NCI-H1694 treated with DMSO at 0.1 percent for 48 hours (cell line): Measurements from ENCODE around the gene FAM107B.
A peak's percentile ranks its signal among the peaks of the same experiment; 100 is the strongest.

Source experiments
- DNase-seq: peaks from one replicate; lab custom pipeline; 2025; lab: John Stamatoyannopoulos, UW

FAM107B gene

DNA sequence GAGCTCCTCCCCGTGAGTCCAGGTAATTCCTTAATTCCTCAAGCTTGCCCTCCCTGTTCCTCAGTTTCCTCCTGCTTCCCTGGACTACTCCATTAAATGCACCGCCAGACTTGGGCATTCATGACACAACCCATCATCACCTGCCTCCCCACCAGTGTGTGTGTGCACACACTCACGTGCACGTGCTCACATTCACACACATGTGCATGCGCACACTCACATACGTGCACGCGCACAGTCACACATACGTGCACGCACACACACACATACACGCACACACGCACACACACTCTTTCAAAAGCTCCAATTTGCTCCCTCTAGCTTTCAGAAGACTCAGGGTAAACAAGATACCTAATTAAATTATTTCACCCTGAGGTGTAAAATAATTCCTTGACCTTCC lies 216.7 kb downstream of the FAM107B start:
- DNase-seq, result no peak

DNA sequence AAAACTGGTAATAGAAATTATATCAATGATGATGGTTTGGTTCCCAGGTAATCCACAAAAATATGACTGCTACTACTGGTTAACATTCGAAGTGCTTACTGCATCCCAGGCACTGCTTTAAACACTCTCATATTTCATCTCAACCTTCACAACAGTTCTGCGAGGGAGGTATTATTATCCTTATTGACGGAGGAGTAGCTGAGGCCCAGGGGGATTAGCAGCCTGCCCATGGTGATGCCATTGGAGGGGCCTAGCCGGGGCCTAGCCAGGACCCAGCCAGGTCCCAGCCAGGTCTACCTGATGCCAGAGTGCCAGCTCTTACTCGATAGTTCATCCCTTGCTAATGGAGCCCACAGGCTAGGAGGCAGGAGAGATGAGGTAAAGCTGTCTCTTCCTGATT lies 217.1 kb downstream of the FAM107B start:
- no peak for DNase-seq

- DNase-seq, result no peak
Observed at GRCh38 chr10:14556285-14556956, 218.3 kb downstream of the FAM107B start.

DNA sequence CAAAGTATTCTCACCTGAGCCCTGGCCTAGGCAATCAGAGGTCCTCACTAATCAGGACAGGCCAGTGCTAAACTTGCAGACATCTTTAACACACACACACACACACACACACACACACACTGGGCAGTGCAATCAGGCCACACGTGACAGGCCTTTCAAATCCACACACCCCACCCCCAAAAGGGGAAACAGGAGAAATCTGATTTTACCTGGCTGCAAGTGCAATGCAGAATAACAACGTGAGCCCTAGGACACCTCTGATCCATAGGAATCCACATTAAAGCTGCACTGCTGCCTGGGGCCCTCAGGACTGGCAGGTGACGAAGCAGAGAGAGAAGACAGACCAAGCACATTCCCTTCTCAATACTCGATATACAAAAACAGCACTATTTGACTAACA lies 218.9 kb downstream of the FAM107B start:
- no peak for DNase-seq

DNA sequence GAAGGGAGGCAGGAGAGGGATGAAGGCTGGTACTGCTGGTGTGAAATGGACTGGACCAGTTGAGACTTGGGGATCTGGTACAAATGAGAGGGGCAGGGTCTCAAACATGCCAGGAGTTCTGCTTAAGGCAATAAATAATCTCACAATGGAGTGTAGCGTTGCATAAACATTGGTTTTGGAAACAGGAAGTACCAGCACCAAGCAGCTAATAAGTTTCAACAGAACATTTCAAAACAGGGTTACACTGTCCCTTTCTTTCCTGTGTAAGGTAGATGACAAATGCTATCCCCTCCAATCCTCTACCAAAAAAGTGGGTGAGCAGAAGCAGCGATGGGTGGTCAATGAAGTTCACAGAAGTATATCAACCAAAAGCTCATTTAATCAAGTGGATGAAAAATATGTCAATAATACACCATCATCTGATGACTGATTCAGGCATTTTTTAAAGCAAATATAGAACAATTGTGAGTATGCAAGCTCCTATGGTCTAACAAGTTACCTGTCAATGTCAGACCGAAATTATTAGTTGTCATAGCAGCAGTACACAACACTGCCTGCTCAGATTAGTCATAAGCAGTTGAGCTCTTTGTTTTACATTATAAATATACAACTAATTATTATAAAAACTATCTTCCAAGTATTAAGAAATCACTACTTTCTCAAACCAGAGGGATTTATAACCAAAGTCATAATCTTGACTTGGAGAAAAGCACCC lies 220.0 kb downstream of the FAM107B start:
- DNase-seq, result no peak

- no peak for DNase-seq
Observed at GRCh38 chr10:14554091-14554490, 220.6 kb downstream of the FAM107B start.

- DNase-seq, result no peak
Observed at GRCh38 chr10:14553448-14553847, 221.2 kb downstream of the FAM107B start.

DNA sequence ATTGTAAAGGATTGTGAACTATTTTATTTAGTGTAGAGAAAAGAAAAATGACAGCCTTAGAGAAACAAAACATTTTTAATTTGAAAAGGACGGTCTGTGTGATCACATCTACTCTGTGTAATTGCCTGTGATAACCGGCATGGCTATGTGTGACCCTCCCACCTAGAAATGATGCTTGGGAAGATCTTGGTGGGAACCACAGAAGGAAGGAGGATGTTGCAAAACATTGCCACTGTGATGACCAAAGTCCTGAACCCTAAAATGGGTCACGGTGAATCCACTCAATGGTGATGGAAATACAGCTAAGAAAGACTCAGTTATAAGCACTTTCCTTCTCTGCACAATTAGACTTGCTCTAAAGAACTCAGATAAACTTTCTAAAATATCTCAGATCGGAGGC lies 222.7 kb downstream of the FAM107B start:
- DNase-seq, result no peak

DNA sequence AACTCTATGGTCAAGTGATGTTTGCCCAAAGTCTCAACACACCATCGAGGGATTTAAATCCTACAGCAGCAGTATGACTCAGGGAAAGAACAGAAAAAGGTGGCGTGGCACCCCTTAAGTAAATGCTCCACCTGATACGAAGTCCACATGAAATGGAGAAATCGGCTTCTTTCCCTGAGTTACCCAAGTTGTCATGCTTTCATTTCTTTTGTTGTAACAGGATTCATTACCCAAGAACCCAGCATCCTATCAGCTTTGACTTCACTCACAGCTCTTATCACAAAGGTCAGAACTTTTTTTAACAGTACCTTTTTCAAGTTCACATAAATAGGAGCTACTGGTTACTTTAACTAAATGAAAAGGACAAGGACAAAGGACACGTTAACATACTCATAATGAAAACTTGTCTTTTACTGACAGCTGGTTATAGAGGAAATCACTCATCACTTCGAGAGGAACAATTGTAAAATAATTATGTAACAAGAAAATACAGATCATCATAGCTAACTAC lies 224.2 kb downstream of the FAM107B start:
- DNase-seq, result no peak

DNA sequence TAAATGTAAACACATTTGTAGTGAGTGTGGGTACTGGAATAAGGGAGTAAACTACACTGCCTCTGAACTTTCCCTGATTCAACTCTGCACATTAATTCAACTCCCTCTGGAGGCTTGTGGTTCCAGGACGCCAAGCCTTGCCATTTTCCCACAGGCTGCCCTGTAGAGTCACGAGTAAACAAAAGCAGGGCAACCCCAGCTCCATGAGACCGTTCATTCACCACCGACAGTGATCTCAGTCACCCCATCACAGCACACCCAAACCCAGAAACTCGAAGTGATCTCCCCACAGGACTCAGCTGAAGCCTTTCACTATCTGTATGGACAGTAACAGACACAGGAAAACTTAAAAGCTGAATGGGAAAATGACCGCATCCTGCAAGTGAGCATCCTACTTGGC lies 225.2 kb downstream of the FAM107B start:
- DNase-seq, result no peak

GRCh38 chr10:14548970-14549369 lies 225.7 kb downstream of the FAM107B start:
- no peak for DNase-seq

DNA sequence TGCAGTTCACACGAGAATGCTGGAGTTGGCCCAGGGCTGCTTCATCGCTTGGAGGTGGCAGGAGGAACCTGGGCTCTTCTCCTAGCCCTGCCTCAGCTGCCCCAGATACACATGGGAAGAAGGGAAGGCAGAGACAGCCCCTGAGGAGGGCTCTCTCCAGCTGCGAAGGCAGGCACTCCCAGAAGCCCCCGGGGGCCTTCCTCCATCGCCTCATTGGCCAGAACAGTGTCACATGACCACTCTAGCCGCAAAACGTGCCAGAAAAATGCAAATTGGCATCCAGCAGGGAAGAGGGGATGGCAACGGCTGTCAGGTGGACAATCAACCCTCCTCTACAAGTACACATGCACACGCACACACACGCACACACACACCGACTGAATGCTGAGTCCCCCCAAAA lies 226.2 kb downstream of the FAM107B start:
- no peak for DNase-seq

DNA sequence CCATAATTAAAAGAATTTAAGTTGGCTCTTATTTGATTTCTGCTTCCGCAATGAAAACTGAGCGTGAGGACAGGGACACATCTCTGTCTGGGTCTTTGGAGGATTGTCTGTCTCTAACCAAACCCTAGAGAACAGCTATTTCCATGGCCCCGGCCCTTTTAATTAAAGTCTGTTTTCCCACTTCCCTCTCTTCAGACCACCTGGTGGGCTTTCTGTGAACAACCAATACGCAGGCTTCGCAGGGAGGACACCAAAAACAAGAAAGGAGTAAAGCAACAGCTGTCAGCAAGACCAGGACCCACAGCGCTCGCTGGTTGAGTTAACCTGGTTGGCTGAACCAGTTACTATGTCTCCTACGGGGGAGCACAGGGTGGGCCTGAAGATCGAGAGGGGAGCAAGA lies 226.9 kb downstream of the FAM107B start:
- no peak for DNase-seq

DNA sequence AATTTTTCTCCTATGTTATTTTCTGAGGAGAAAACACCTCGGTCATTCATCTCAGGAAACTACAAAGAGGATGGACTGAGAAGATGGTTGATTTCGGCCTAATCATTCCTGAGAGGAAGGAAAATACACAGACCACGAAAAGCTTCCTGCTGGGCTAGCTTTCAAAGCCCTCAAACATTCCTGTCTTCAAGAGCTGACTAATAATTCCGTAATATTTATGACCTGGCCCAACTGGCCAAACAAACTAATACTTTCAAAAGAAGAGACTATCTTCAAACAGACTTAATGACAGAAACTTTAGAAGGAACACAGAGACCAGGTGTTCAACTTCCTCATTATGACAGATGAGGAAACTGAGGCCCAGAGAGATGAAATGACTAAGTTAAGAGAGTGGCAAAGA lies 228.9 kb downstream of the FAM107B start:
- DNase-seq, result no peak

GRCh38 chr10:14543904-14544210 lies 230.8 kb downstream of the FAM107B start:
- DNase-seq, result no peak

GRCh38 chr10:14543046-14543903 lies 231.4 kb downstream of the FAM107B start:
- no peak for DNase-seq

DNA sequence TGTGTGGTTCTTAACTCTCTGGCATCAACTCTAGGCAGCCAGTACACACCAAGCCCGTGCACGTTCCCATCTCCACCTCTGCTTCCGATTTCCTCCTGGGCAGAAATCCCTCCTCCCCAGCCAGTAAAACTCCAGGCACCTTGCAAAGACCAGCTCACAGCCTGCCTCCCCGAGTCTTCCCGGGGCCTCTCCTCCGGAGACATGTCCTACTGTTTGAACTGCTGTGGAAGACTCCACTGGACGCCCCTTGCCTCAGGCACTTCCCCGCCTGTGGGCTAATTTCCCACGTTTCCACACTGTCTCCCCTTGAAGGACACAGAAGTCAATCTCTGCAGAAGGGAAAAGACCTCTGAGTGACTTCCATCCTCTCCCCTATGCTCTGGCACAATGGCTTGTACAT lies 233.3 kb downstream of the FAM107B start:
- DNase-seq, result no peak

- DNase-seq, result no peak
Observed at GRCh38 chr10:14540611-14541010, 234.1 kb downstream of the FAM107B start.

- no peak for DNase-seq
Observed at GRCh38 chr10:14540062-14540461, 234.6 kb downstream of the FAM107B start.

DNA sequence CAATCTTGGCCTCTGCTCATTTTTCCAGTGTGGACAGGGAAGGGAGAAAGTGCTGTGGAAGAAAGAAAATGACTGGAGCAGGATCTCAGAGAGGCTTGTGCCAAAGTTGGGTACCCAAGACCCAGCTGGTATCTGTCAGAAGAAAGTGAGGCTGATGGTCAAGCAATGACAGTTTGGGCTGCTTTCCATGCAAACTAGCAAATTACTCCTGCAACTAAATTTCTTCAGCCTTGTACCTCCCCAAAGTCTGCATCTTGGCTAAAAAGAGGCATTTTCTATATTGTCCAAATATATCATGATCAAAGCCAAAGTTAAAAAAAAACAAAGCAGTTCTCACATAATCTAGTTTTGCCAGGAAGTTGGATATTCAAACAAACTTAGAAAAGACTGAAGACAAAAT lies 235.5 kb downstream of the FAM107B start:
- no peak for DNase-seq

DNA sequence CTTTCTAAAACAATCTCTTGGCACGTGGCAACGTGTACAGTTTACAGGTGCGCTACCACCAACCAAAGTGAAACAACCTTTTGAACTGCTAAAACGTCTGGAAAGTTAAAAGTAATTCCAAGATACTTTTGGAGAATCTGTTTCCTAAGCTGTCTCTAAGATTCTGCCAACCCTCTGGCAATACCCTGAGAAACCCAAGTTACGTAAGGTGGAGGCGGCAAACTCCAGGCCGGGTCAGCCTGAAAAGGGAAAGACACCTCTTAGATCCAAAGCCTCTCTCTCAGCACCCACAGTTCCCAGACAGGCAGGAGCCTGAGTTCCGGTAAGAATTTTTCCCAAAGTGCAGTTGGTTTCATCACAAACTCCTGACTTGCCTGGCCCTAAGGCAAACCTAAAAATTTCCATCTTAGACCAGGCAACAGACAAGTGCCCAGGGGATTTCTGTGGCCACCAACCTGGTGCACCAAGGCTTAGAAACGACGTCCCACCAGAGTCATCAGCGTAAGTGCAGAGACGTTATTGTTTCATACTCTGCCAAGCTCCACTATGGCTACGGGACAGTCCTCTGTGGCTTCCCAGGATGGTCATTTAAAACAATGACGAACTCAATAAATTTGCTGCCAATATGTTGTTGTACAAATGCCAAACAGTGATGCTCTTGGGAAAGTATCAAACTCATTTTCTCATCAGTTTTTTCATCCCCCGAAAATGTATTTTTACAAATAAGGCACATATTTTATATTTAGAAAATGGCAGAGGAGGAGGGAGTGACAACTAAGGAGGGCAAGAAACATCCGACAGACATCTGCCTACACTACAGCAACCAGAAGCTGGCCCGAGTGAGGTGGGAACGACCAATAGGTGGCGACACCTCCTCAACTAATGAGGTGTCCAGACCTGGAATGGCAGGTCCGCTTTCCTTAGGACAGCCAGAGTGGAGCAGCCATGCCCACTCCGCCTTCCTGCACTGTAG lies 238.2 kb downstream of the FAM107B start:
- peak; percentile 28 for DNase-seq
